Activated T-cell treated with anti-CD3 and anti-CD28 coated beads, Interleukin-2, amount 50 U/mL, for 72 hours (primary cell): ENCODE measurements around the gene IL26. TPM values are rescaled to one million over a fixed set of nuclear protein-coding genes. Genes with fewer than 3 reads are reported as not detected.
"Not testable (repeated sequence)": the region's sequence is repeated elsewhere in the genome, so short reads cannot be mapped to it uniquely, and the experiment has no call there.

ENCODE experiments used
- ATAC-seq, 2 donors: fragments of 150-1000 bp; cut with Tn5 transposase; replicated peaks in 1 of 2; 2 replicates each; pipeline ENCODE4 v1.10.0; 2021; ENCODE audit warnings: moderate library complexity in 2 of 2, mild to moderate bottlenecking in 1 of 2
- DNase-seq, 2 donors: peaks; one replicate each; pipeline ENCODE4 v3.0.0; 2021 to 2022; ENCODE audit warnings: mixed read lengths in 1 of 2
- H3K27ac Mint-ChIP-seq: one replicate; pipeline ENCODE4 v1.8.0; 2022; ENCODE audit warnings: mild to moderate bottlenecking, moderate library complexity, mixed read lengths
- H3K27me3 Mint-ChIP-seq: one replicate; pipeline ENCODE4 v1.8.0; 2022; ENCODE audit warnings: low read depth, mixed read lengths
- H3K36me3 Mint-ChIP-seq, 2 donors: one replicate each; pipeline ENCODE4 v1.8.0; 2022; ENCODE audit warnings: mixed read lengths in 2 of 2, mild to moderate bottlenecking in 1 of 2; ENCODE audit not compliant: insufficient read depth in 2 of 2
- H3K4me1 Mint-ChIP-seq: one replicate; pipeline ENCODE4 v1.8.0; 2022; ENCODE audit warnings: low read depth, mixed read lengths
- H3K4me3 Mint-ChIP-seq, 2 donors: one replicate each; pipeline ENCODE4 v1.8.0; 2022; ENCODE audit warnings: mild to moderate bottlenecking in 2 of 2, mixed read lengths in 2 of 2, moderate library complexity in 2 of 2
- H3K9me3 Mint-ChIP-seq, 2 donors: one replicate each; pipeline ENCODE4 v1.8.0; 2022; ENCODE audit warnings: mixed read lengths in 2 of 2
- total RNA-seq, 2 donors: library from RNA; stranded (reverse); gene quantifications; one replicate each; pipeline ENCODE4 v1.2.3, GENCODE V29; 2022

Gene IL26
- total RNA-seq, 2 donors from 2014 or later, result 0.53 to 1.6 TPM

DNA sequence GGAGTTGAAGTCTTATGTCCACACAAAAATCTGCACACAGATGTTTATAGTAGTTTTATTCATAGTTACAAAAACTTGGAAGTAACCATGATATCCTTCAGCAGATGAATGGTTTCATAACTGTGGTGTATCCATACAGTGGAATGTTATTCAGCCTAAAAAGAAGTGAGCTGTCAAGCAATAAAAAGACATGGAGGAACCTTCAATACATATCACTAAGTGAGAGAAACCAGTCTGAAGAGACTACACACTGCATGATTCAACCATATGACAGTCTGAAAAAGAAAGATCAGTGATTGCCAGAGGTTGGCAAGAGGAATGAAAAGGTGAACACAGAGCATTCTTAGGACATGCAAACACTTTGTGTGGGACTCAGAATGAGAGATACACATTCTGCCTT lies 47.4 kb downstream of the IL26 start:
- DNase-seq (no peak), ATAC-seq (peak in 1 of 2 donors; percentile 9)
- no peaks in the 10 kb centered on the region for H3K27me3 Mint-ChIP-seq
- H3K36me3 Mint-ChIP-seq, result no peaks in the 10 kb centered on the region
- H3K27ac Mint-ChIP-seq, result peak overlapping the region; percentile 30
- H3K9me3 Mint-ChIP-seq, result peaks cover 2% of the 10 kb centered on the region in 2 donors
- peaks cover 79% of the 10 kb centered on the region for H3K4me1 Mint-ChIP-seq
- peak overlapping the region in 1 of 2 donors; percentile 43 for H3K4me3 Mint-ChIP-seq

DNA sequence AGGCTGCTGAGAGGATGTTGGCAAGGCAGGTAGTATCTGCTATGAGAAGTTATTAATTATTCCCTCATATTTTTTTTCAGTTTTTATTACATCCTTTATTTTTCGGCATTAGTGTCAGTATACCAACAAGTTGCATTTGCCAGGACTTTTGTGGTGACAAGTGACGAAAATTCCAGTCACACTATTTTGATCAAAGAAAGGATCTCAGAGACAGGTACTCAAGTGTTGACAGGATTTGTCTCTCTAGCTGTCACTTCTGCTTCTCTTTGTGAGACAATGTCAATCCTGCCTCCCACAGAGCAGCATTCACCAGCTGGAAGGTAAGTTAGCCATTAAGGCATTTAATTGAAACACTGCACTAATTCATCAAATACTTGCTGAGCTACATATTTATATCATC lies 48.0 kb downstream of the IL26 start:
- Mint-ChIP-seq H3K9me3 (peaks cover 2% of the 10 kb centered on the region in 2 donors), H3K27me3 (no peaks in the 10 kb centered on the region), H3K4me3 (no peak overlapping the region), H3K27ac (no peak overlapping the region), H3K4me1 (peaks cover 79% of the 10 kb centered on the region), H3K36me3 (no peaks in the 10 kb centered on the region)
- ATAC-seq (no peak), DNase-seq (no peak)

DNA sequence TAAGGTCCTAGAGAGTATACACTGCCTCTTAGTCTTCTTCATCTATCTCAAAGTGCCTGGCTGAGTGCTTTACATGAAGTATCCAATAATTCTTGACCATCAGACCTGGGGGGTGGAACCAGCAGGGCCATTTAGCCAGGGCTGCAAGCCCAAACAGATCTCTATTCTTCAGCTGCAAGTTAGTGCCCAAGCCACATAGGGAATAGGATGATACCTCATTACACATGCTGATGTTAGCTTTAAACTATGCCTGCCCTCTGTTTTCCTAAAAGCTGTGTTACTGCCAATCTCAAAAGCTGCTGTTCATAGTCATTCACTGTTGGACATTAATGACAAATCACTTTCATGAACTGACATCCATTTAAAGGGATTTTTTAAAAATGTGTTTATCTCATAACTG lies 49.4 kb downstream of the IL26 start:
- Mint-ChIP-seq H3K27me3 (no peaks in the 10 kb centered on the region), H3K36me3 (no peaks in the 10 kb centered on the region), H3K27ac (peak overlapping the region; percentile 11), H3K4me1 (peaks cover 71% of the 10 kb centered on the region), H3K9me3 (peaks cover 2% of the 10 kb centered on the region in 2 donors), H3K4me3 (peak overlapping the region; percentile 73 to 78)
- ATAC-seq (no peak), DNase-seq (no peak)

DNA sequence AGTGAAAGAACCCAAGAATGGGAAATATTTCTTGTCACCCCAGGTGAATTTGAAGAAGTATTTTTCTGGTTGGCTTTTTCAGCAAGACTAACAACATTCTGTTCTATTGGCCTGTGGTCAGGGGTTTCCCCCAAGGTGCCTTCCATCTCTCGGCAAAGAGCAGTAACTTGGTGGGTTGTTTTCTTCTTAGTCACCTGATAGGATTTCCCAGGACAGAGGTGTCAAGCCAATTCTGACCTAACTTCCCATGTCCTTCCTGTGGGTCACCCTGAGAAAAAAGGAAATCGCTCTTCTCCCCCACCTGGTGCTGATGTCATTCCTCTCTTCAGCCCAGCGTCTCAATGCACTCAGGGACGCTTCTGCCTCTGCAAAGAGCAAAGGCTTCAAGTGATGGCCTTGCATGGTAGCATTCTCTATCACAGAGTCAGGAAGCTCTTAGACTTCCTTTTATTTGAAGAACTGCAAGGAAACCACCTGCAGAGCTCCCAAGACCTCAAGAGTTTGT lies 50.0 kb downstream of the IL26 start:
- DNase-seq (peak; percentile 70 to 71), ATAC-seq (peak; percentile 89 to 92)
- H3K27ac Mint-ChIP-seq, result peak overlapping the region; percentile 21
- peaks cover 65% of the 10 kb centered on the region for H3K4me1 Mint-ChIP-seq
- no peaks in the 10 kb centered on the region for H3K36me3 Mint-ChIP-seq
- no peaks in the 10 kb centered on the region for H3K27me3 Mint-ChIP-seq
- peak overlapping the region; percentile 73 to 78 for H3K4me3 Mint-ChIP-seq
- H3K9me3 Mint-ChIP-seq, result peaks cover 2% of the 10 kb centered on the region in 2 donors

DNA sequence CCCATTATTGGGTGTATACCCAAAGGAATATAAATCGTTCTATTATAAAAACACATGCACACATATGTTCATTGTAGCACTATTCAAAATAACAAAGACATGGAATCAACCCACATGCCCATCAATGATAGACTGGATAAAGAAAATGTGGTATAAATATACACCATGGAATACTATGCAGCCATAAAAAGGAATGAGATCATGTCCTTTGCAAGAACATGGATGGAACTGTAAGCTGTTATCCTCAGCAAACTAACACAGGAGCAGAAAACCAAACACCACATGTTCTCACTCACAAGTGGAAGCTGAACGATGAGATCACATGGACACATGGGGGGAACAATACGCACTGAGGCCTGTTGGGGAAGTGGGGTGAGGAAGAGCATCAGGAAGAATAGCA lies 50.8 kb downstream of the IL26 start:
- H3K27me3 Mint-ChIP-seq, ATAC-seq, H3K36me3 Mint-ChIP-seq, DNase-seq, H3K9me3 Mint-ChIP-seq: not testable (repeated sequence)
- peak overlapping the region in 1 of 2 donors; percentile 29 for H3K4me3 Mint-ChIP-seq
- H3K4me1 Mint-ChIP-seq, result peaks cover 56% of the 10 kb centered on the region
- H3K27ac Mint-ChIP-seq, result peak overlapping the region; percentile 16

DNA sequence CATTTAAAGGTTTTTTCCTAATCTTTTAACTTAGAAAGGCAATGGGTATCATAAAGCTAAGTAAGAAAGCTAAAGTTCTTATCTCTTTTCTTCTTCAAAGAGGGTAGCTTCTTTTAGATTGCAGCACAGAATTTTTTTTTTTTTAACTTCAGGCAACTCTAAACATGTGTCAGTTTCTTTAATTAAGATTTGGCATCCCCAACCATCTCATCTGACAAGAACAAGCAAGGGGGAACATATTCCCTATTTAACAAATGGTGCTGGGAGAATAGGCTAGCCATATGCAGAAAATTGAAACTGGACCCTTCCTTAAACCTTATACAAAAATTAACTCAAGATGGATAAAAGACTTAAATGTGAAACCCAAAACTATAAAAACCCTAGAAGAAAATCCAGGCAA lies 51.8 kb downstream of the IL26 start:
- ATAC-seq (no peak), DNase-seq (no peak)
- Mint-ChIP-seq H3K4me1 (peaks cover 53% of the 10 kb centered on the region), H3K4me3 (no peak overlapping the region), H3K27ac (no peak overlapping the region), H3K36me3 (no peaks in the 10 kb centered on the region), H3K9me3 (peaks cover 2% of the 10 kb centered on the region in 2 donors), H3K27me3 (no peaks in the 10 kb centered on the region)

DNA sequence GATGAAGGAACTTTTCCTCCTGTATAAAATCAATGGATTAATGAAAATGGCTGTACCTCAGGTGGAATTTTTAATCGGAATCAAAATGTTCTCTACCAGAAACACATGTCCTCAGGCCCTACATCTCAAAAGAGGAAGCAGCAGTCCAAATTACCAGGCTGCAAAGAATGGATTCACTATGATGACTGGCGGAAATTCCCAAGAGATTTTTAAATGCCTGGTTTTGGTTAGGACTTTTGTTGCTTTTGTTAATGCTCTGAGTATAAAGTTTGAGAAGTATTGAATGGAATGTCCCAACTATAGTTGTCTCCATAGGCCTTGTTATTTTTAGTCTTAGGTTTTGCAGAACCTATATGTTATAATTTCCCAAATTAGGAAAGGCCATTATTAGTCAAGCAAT lies 54.9 kb downstream of the IL26 start:
- H3K27ac Mint-ChIP-seq, result no peak overlapping the region

DNA sequence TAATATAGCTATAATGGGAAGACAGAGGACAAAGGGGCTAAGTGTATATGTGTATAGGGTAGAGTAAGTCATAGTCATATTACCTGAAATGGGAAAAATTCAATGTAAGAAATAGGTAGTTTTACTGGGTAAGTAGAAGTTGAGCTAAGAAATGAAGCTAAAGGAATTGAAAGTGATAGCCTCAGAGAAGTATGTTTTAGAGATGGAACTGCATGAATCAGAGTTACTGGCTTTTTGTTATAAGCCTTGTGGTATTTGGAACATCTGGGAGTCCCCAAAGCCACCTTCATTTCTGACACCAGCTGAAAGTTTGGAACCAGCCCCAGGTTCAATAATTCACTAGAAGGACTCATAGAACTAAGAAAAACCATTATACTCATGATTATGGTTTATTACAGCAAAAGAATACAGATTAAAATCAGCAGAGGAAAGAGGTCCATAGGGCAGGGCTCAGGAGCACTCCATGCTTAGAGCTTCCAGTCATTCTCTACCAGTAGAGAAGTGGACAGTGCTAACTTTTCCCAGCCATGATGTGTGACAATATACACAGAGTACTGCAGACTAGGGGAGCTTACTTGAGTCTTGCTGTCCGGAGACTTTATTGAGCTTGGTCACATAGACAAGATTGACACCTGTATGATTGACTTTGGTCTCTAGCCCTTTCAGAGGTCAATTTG lies 56.3 kb downstream of the IL26 start:
- ATAC-seq (peak in 1 of 2 donors; percentile 4), DNase-seq (no peak)
- peaks cover 9% of the 10 kb centered on the region for H3K4me1 Mint-ChIP-seq
- H3K27me3 Mint-ChIP-seq, result no peaks in the 10 kb centered on the region
- H3K27ac Mint-ChIP-seq, result no peak overlapping the region
- H3K4me3 Mint-ChIP-seq, result no peak overlapping the region
- H3K36me3 Mint-ChIP-seq, result no peaks in the 10 kb centered on the region
- no peaks in the 10 kb centered on the region for H3K9me3 Mint-ChIP-seq

More for the DNA sequence above, 54.9 kb downstream of the IL26 start:
- ATAC-seq, result no peak
- Mint-ChIP-seq H3K4me1 (peaks cover 23% of the 10 kb centered on the region), H3K36me3 (no peaks in the 10 kb centered on the region), H3K27me3 (no peaks in the 10 kb centered on the region), H3K9me3 (peaks cover 2% of the 10 kb centered on the region in 2 donors), H3K4me3 (no peak overlapping the region)
- no peak for DNase-seq

DNA sequence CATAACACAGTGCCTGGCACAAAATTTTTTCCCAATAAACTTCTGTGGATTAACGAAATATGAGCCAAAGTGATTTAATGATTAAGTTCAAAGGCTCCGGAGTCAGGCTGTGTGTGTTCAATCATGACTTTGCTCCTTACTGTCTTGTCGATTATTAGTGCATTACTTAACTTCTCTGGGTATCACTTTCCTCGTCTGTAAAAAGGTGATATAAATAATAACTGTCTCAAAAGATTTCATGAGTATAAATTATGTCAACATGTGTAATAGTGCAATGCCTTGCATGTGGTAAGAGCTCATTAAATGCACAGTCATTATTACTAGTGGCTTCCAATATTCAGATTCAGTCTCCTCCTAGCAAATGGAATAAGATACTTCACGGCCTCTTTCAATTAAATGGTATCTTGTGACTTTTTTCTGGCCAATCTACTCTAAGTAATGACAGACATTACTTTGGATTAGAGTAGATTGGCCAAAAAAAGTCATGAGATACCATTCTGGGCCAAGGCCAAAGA lies 59.2 kb downstream of the IL26 start:
- Mint-ChIP-seq H3K36me3 (no peaks in the 10 kb centered on the region), H3K4me3 (no peak overlapping the region), H3K4me1 (peaks cover 16% of the 10 kb centered on the region), H3K27me3 (no peaks in the 10 kb centered on the region), H3K27ac (no peak overlapping the region), H3K9me3 (no peaks in the 10 kb centered on the region)
- ATAC-seq, result no peak
- DNase-seq, result no peak

DNA sequence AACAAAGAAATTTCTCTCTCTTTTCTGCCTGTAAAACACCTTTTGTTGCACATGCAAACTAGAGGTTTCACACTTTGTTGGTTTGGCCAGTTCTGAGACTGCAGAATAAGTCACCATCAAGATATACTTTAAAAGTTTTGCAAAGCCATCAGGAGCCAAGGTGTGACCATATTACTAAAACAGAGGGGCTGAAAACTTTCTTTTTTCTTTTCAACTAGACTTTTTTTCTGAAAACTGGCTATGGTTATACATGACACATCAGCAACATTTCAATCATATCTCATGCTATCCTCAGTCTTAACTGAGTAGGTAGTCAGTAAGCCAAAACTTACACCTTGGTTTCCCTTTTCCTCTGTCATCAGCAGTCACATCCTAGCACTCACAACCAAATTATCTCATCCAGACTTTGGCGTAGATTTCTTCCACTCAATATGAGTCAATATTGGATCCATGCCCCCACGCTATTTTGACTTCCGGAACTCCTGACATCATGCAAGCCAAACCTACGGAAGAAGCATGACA lies 62.0 kb downstream of the IL26 start:
- Mint-ChIP-seq H3K36me3 (no peaks in the 10 kb centered on the region), H3K4me1 (peaks cover 9% of the 10 kb centered on the region), H3K27ac (peak overlapping the region; percentile 12), H3K27me3 (no peaks in the 10 kb centered on the region), H3K9me3 (no peaks in the 10 kb centered on the region), H3K4me3 (peak overlapping the region in 1 of 2 donors; percentile 7)
- DNase-seq, result peak in 1 of 2 donors; percentile 24
- ATAC-seq, result peak; percentile 87 to 95

DNA sequence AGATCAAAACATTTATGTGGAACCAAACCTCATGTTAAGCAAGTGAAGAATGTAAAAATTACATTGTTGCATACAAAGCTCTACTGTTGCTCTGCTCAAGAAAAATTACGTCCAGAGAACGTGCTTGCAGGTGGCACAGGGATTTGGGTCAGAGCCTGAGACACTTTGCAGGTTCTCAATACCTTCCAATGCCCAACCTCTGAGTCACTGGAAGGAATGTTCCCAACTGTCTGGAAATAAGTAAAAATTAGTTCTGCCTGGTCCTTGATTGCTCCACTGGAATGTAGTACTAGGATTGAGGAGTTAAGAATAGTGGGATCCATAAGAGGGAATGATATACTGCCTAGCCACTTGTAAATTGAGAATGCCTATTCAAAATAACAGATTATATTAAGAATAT lies 63.2 kb downstream of the IL26 start:
- Mint-ChIP-seq H3K4me3 (no peak overlapping the region), H3K27ac (no peak overlapping the region), H3K9me3 (no peaks in the 10 kb centered on the region), H3K4me1 (peaks cover 20% of the 10 kb centered on the region), H3K36me3 (no peaks in the 10 kb centered on the region), H3K27me3 (no peaks in the 10 kb centered on the region)
- DNase-seq, result no peak
- no peak for ATAC-seq

DNA sequence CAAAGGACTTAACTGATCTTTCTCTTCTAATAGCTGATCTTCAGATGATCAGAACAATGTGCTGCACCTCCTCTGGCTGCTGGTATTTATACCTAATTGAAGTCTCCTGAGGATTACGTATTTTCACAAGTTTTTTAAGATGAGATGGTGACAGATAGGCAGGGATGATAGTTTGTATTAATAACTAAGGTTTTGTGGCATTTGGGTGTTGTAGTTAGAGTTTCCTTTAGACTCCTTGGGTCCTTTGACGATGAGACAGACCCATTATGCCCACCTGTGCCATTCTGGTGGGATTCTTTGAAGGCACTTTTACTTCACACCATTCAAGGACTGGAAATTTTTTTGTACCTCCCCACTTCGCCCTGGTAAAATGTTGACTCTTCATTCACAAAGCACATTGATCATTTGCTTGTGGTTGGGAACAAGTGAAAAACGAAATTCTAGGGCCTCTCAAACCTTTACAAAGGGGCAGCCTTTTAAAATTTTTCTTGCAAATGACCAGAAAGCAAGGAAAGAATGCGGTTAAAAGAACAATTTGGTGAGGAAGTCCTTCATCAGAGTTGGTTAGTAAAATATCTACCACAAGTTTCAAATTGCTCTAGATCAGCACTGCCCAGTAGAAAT lies 65.8 kb downstream of the IL26 start, which contains the start of gene IFNG:
Gene IFNG (minus strand): TSS at position 60 of the 624 bp plus-strand sequence. CDS start 125 bp downstream, outside the sequence.
- ATAC-seq, result peak; percentile 15 to 35
- Mint-ChIP-seq H3K27ac (peak within 1 kb of the TSS; percentile 58), H3K9me3 (no peaks in the 10 kb centered on the region), H3K36me3 (no peaks in the 10 kb centered on the region), H3K27me3 (no peaks in the 10 kb centered on the region), H3K4me1 (peaks cover 32% of the 10 kb centered on the region), H3K4me3 (peak within 1 kb of the TSS; percentile 51 to 83)
- DNase-seq, result no peak

DNA sequence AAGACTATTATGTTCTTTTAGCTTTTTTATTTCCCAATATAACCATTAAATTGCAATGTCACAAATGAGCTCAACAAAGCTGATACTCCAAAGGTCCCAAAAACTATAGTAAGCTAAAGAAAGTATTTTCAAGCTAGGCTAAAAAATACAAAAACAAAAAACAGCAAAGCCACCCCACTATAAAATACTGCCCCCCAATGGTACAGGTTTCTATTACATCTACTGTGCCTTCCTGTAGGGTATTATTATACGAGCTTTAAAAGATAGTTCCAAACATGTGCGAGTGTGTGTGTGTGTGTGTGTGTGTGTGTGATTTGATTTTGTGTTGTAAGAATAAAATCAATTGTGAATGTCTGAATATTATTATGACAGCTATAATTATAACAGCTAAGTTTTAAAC lies 67.2 kb downstream of the IL26 start:
- Mint-ChIP-seq H3K9me3 (peaks cover 0 to under 1% of the 10 kb centered on the region in 2 donors), H3K4me1 (peaks cover 25% of the 10 kb centered on the region), H3K36me3 (no peaks in the 10 kb centered on the region), H3K27me3 (no peaks in the 10 kb centered on the region), H3K27ac (peak overlapping the region; percentile 83), H3K4me3 (peak overlapping the region; percentile 47 to 77)
- ATAC-seq (peak; percentile 50 to 53), DNase-seq (peak; percentile 7 to 42)
